Kidney (tissue), 14 donors: ENCODE data around the gene PCMT1. TPM values are rescaled to one million over a fixed set of nuclear protein-coding genes. Genes with fewer than 3 reads are reported as not detected.

Source experiments
- DNase-seq, 5 donors: peaks; one replicate each; pipeline ENCODE4 v3.0.0-alpha.2; 2013 to 2020
- FAIRE-seq: peaks from 2 replicates; lab custom pipeline; 2012; peaks lifted over from hg19 to GRCh38; lab: Jason Lieb, UNC
- H3K27ac ChIP-seq, 2 donors: one replicate each; pipeline ENCODE4 v1.7.0; 2013; ENCODE audit warnings: low read depth in 2 of 2, low read length in 2 of 2, inconsistent platforms in 1 of 2
- H3K27me3 ChIP-seq: one replicate; pipeline ENCODE4 v1.7.1; 2013; ENCODE audit warnings: low read length, inconsistent platforms; ENCODE audit not compliant: control insufficient read depth, insufficient read depth
- H3K36me3 ChIP-seq, 3 donors: one replicate each; pipeline versions ENCODE4 v1.7.0 to v1.7.1; 2013; ENCODE audit warnings: low read length in 3 of 3, control low read depth in 1 of 3, inconsistent platforms in 1 of 3; ENCODE audit not compliant: insufficient read depth in 3 of 3, control insufficient read depth in 2 of 3
- H3K4me1 ChIP-seq, 3 donors: one replicate each; pipeline versions ENCODE4 v1.7.0 to v1.7.1; 2013; ENCODE audit warnings: low read length in 3 of 3, inconsistent platforms in 1 of 3, low read depth in 1 of 3; ENCODE audit not compliant: control insufficient read depth in 2 of 3, insufficient read depth in 2 of 3
- H3K4me3 ChIP-seq, 3 donors: one replicate each; pipeline versions ENCODE4 v1.7.0 to v1.8.1; 2013; ENCODE audit warnings: low read length in 3 of 3, control low read depth in 1 of 3, inconsistent platforms in 1 of 3
- H3K9ac ChIP-seq, 3 donors: one replicate each; pipeline versions ENCODE4 v1.7.0 to v1.7.1; 2013; ENCODE audit warnings: low read length in 3 of 3, control low read depth in 1 of 3, inconsistent platforms in 1 of 3
- H3K9me3 ChIP-seq, 3 donors: one replicate each; pipeline versions ENCODE4 v1.7.0 to v1.7.1; 2013; ENCODE audit warnings: low read length in 3 of 3, control low read depth in 1 of 3, inconsistent platforms in 1 of 3; ENCODE audit not compliant: control insufficient read depth in 2 of 3, insufficient read depth in 1 of 3
- CTCF ChIP-seq: IDR thresholded peaks from 3 replicates; pipeline ENCODE4 v1.5.1; 2012; ENCODE audit warnings: mild to moderate bottlenecking, moderate library complexity, borderline replicate concordance; ENCODE audit not compliant: insufficient read depth; ENCODE audit errors: extremely low read depth
- intact Hi-C: fragments of 100-400 bp; cut with DNase I; formaldehyde crosslinking; loops from one replicate; pipeline ENCODE4 v1.11.1; 2022
- polyA plus RNA-seq: library from polyadenylated mRNA; stranded (reverse); fragments of 350-450 nt; fragmentation: Illumina TruSeq; extraction: RNeasy Lipid Tissue Mini Kit (QIAGEN cat#74804); gene quantifications from one replicate; pipeline ENCODE4 v1.2.3, GENCODE V29; 2014; ENCODE audit warnings: low read depth, low replicate concordance; ENCODE audit not compliant: insufficient read depth
- total RNA-seq: library from RNA; stranded (reverse); fragmentation: NEBNext Ultra II Directional; extraction: Animal tissue kit (Norgen Biotek cat#: 25700); gene quantifications from one replicate; pipeline ENCODE4 v1.2.1, GENCODE V29; 2021
- donor health status: control.
- donor health status: control.
- donor health status: control.
- donor health status: control.
- donor health status: control.
- donor health status: DM: yes; HTN: yes; CAD: no.
- donor health status: Normal renal cell carcinoma (clear cell type).

PCMT1 gene
- total and polyA plus RNA-seq, 2 donors from 2014 or later: 62.8 to 71.2 TPM

- Histone ChIP-seq H3K27me3 (no peaks in the 10 kb centered on the region), H3K4me3 (no peak overlapping the region), H3K9me3 (no peaks in the 10 kb centered on the region), H3K27ac (no peak overlapping the region), H3K4me1 (no peaks in the 10 kb centered on the region), H3K9ac (no peak overlapping the region), H3K36me3 (peaks cover 0 to 10% (median 3%) of the 10 kb centered on the region in 3 donors)
- no peak for TF ChIP-seq CTCF
- DNase-seq (no peak), FAIRE-seq (no peak)
- intact Hi-C loops: loop anchor here (5.0 kb wide), 1 partner anchor 94 kb away; no protein-coding TSS in a partner anchor
Observed at GRCh38 chr6:149833651-149834050, 84.1 kb downstream of the PCMT1 start.

GRCh38 chr6:149834513-149835481 is 85.3 kb downstream of the PCMT1 start:
- DNase-seq: peak in 4 of 5 donors; percentile 62 to 82 (median 72)
- peaks cover 0 to 10% (median 3%) of the 10 kb centered on the region in 3 donors for H3K36me3 ChIP-seq
- H3K4me3 ChIP-seq: no peak overlapping the region
- H3K9ac ChIP-seq: no peak overlapping the region
- H3K27ac ChIP-seq: no peak overlapping the region
- intact Hi-C loops: loop anchor here (5.0 kb wide), 1 partner anchor 93 kb away; no protein-coding TSS in a partner anchor
- no peaks in the 10 kb centered on the region for H3K9me3 ChIP-seq
- peak; percentile 93 for TF ChIP-seq CTCF
- FAIRE-seq: no peak
- no peaks in the 10 kb centered on the region for H3K4me1 ChIP-seq
- H3K27me3 ChIP-seq: no peaks in the 10 kb centered on the region

GRCh38 chr6:149840345-149841075 is 91.0 kb downstream of the PCMT1 start:
- intact Hi-C loops: no loop called here

More at GRCh38 chr6:149840345-149841075, 91.0 kb downstream of the PCMT1 start:
- peak in 2 of 5 donors; percentile 17 to 40 for DNase-seq
- no peaks in the 10 kb centered on the region for H3K4me1 ChIP-seq
- H3K36me3 ChIP-seq: peaks cover 0 to 9% (median 7%) of the 10 kb centered on the region in 3 donors
- no peak overlapping the region for H3K27ac ChIP-seq
- TF ChIP-seq CTCF: peak; percentile 50
- no peaks in the 10 kb centered on the region for H3K27me3 ChIP-seq
- H3K9ac ChIP-seq: no peak overlapping the region
- FAIRE-seq: no peak
- no peak overlapping the region for H3K4me3 ChIP-seq
- no peaks in the 10 kb centered on the region for H3K9me3 ChIP-seq
